GM23338 (cell line): Measurements from ENCODE around the gene ETV1. TPM values are rescaled to one million over a fixed set of nuclear protein-coding genes. Genes with fewer than 3 reads are reported as not detected.

Experiments used
- ATAC-seq: fragments of 200-7000 bp; cut with Tn5 transposase; 3 replicates; pipeline ENCODE4 v1.9.1; 2020
- DNase-seq: peaks from one replicate; pipeline ENCODE4 v3.0.0-alpha.2; 2015; ENCODE audit warnings: low spot score
- H2AFZ ChIP-seq: fragments of 200-600 bp; sonication (generic); 2 replicates; pipeline ENCODE4 v1.8.0; 2016; ENCODE audit warnings: antibody characterized with exemption, mild to moderate bottlenecking, moderate library complexity
- H3F3A ChIP-seq: fragments of 200-600 bp; sonication (generic); replicated peaks from 2 replicates; pipeline ENCODE4 v1.8.0; 2017; ENCODE audit warnings: antibody characterized with exemption, mixed run types, low read depth
- H3K27ac ChIP-seq: fragments of 200-600 bp; sonication (generic); 2 replicates; pipeline ENCODE4 v1.6.1; 2016; ENCODE audit warnings: low read depth
- H3K27me3 ChIP-seq: fragments of 200-600 bp; sonication (generic); 2 replicates; pipeline ENCODE4 v1.8.0; 2016; ENCODE audit warnings: mild to moderate bottlenecking, mixed run types, moderate library complexity; ENCODE audit not compliant: insufficient read depth
- H3K36me3 ChIP-seq: fragments of 200-600 bp; sonication (generic); 2 replicates; pipeline ENCODE4 v1.8.0; 2016; ENCODE audit warnings: mild to moderate bottlenecking; ENCODE audit not compliant: insufficient read depth
- H3K4me1 ChIP-seq: fragments of 200-600 bp; sonication (generic); 2 replicates; pipeline ENCODE4 v1.8.0; 2016; ENCODE audit warnings: mild to moderate bottlenecking, moderate library complexity; ENCODE audit not compliant: insufficient read depth
- H3K4me2 ChIP-seq: fragments of 200-600 bp; sonication (generic); 2 replicates; pipeline ENCODE4 v1.7.1; 2017; ENCODE audit warnings: mixed run types
- H3K4me3 ChIP-seq: fragments of 200-600 bp; sonication (generic); 2 replicates; pipeline ENCODE4 v1.6.1; 2016; ENCODE audit warnings: mixed run types
- H3K79me2 ChIP-seq: fragments of 200-600 bp; sonication (generic); replicated peaks from 2 replicates; pipeline ENCODE4 v1.8.0; 2017; ENCODE audit warnings: mild to moderate bottlenecking; ENCODE audit not compliant: insufficient read depth
- H3K9me2 ChIP-seq: fragments of 200-600 bp; sonication (generic); 2 replicates; pipeline ENCODE4 v1.8.0; 2017; ENCODE audit not compliant: insufficient read depth
- H4K20me1 ChIP-seq: fragments of 200-600 bp; sonication (generic); replicated peaks from 2 replicates; pipeline ENCODE4 v1.8.0; 2017; ENCODE audit warnings: mild to moderate bottlenecking; ENCODE audit not compliant: insufficient read depth
- H3K27ac Mint-ChIP-seq: 2 replicates; pipeline ENCODE4 v1.8.0; 2020; ENCODE audit warnings: inconsistent platforms, mild to moderate bottlenecking, moderate library complexity, mixed read lengths
- H3K27me3 Mint-ChIP-seq: 3 replicates; pipeline ENCODE4 v1.8.0; 2022; ENCODE audit warnings: low read depth, mild to moderate bottlenecking, moderate library complexity, mixed read lengths, inconsistent platforms; ENCODE audit not compliant: insufficient read depth, poor library complexity
- H3K36me3 Mint-ChIP-seq: 3 replicates; pipeline ENCODE4 v1.8.0; 2021; ENCODE audit warnings: low read depth, mild to moderate bottlenecking, inconsistent platforms, moderate library complexity, mixed read lengths
- H3K4me1 Mint-ChIP-seq: 3 replicates; pipeline ENCODE4 v1.8.0; 2020; ENCODE audit warnings: mild to moderate bottlenecking, inconsistent platforms, mixed read lengths
- H3K4me3 Mint-ChIP-seq: 3 replicates; pipeline ENCODE4 v1.8.0; 2021; ENCODE audit warnings: moderate library complexity, mild to moderate bottlenecking, inconsistent platforms, mixed read lengths
- H3K9me3 Mint-ChIP-seq: 3 replicates; pipeline ENCODE4 v1.8.0; 2020; ENCODE audit warnings: moderate library complexity, mild to moderate bottlenecking, inconsistent platforms, mixed read lengths
- CREB1 ChIP-seq: fragments of 250-450 bp; sonication (Bioruptor Pico); IDR thresholded peaks from 2 replicates; pipeline ENCODE4 v1.5.0; 2020; ENCODE audit warnings: low read depth, mild to moderate bottlenecking, moderate library complexity
- CTCF ChIP-seq, 2 experiments: fragments of 200-600 bp in 1 of 2; sonication (generic) in 1 of 2; conservative IDR thresholded peaks; 2 replicates each; pipeline versions ENCODE4 v1.5.1 to v1.6.1; 2016 to 2017; ENCODE audit warnings: antibody characterized with exemption in 2 of 2, low read depth in 2 of 2, mild to moderate bottlenecking in 2 of 2, moderate library complexity in 1 of 2
- ETS1 ChIP-seq: IDR thresholded peaks from 2 replicates; pipeline ENCODE4 v1.6.1; 2016; ENCODE audit warnings: antibody characterized with exemption
- EZH2 ChIP-seq: fragments of 200-600 bp; sonication (generic); IDR thresholded peaks from one replicate; pipeline ENCODE4 v1.8.0; 2017; ENCODE audit warnings: antibody characterized with exemption, mild to moderate bottlenecking, low read depth; ENCODE audit not compliant: unreplicated experiment
- EZH2phosphoT487 ChIP-seq: fragments of 200-600 bp; sonication (generic); IDR thresholded peaks from one replicate; pipeline ENCODE4 v1.8.1; 2018; ENCODE audit warnings: antibody characterized with exemption; ENCODE audit not compliant: unreplicated experiment
- JUNB ChIP-seq: IDR thresholded peaks from one replicate; pipeline ENCODE4 v1.6.1; 2016; ENCODE audit warnings: antibody characterized with exemption; ENCODE audit not compliant: unreplicated experiment
- NANOG ChIP-seq: IDR thresholded peaks from 2 replicates; pipeline ENCODE4 v1.6.1; 2016; ENCODE audit warnings: antibody characterized with exemption, borderline replicate concordance
- POLR2AphosphoS5 ChIP-seq: IDR thresholded peaks from 2 replicates; pipeline ENCODE4 v1.6.1; 2016; ENCODE audit warnings: antibody characterized with exemption, low read depth
- REST ChIP-seq: IDR thresholded peaks from one replicate; pipeline ENCODE4 v1.6.1; 2018; ENCODE audit warnings: antibody characterized with exemption; ENCODE audit not compliant: unreplicated experiment
- STAT1 ChIP-seq: IDR thresholded peaks from one replicate; pipeline ENCODE4 v1.6.1; 2016; ENCODE audit warnings: antibody characterized with exemption; ENCODE audit not compliant: unreplicated experiment
- ZNF114 ChIP-seq: fragments of 250-450 bp; sonication (Bioruptor Pico); IDR thresholded peaks from 2 replicates; pipeline ENCODE4 v1.5.0; 2020; ENCODE audit warnings: mild to moderate bottlenecking, moderate library complexity
- ZNF331 ChIP-seq: fragments of 250-450 bp; sonication (Bioruptor Pico); IDR thresholded peaks from 2 replicates; pipeline ENCODE4 v1.5.0; 2020; ENCODE audit warnings: low read depth, mild to moderate bottlenecking, moderate library complexity
- ZNF462 ChIP-seq: fragments of 250-450 bp; sonication (Bioruptor Pico); IDR thresholded peaks from 2 replicates; pipeline ENCODE4 v1.5.0; 2020; ENCODE audit warnings: mild to moderate bottlenecking, moderate library complexity
- polyA plus RNA-seq: library from polyadenylated mRNA; unstranded; fragments of >200 nt; fragmentation: Nextera tagmentation; extraction: Ambion mirVana; gene quantifications from 2 replicates; pipeline ENCODE4 v1.2.1, GENCODE V29; 2016
- total RNA-seq: library from RNA; depleted of rRNA; stranded (reverse); fragments of >200 nt; shearing (Covaris generic); gene quantifications from 2 replicates; pipeline ENCODE4 v1.2.3, GENCODE V29; 2014

Gene ETV1
- total and polyA plus RNA-seq, 2 experiments from 2014 or later = 49.4 to 61.9 TPM

- no peak for TF ChIP-seq STAT1
- no peak for TF ChIP-seq REST
- no peak for TF ChIP-seq ZNF331
- TF ChIP-seq JUNB = no peak
- TF ChIP-seq ZNF462 (CRISPR knock-in tag) = no peak
- no peak for TF ChIP-seq EZH2
- TF ChIP-seq CTCF (conservative IDR thresholded peaks at IDR 0.05; ENCODE audit: low read depth in 2 of 2) = no peak
- no peak for TF ChIP-seq EZH2phosphoT487
- TF ChIP-seq ZNF114 (CRISPR knock-in tag) = no peak
- no peak for TF ChIP-seq ETS1
- TF ChIP-seq NANOG = no peak
- TF ChIP-seq CREB1 (CRISPR knock-in tag) = no peak
- no peak for TF ChIP-seq POLR2AphosphoS5
- DNase-seq (no peak), ATAC-seq (no peak)
- H3K4me3 ChIP-seq = no peak overlapping the region
- no peaks in the 10 kb centered on the region for H3K9me2 ChIP-seq
- no peaks in the 10 kb centered on the region for H3K36me3 ChIP-seq
- no peaks in the 10 kb centered on the region for H3F3A ChIP-seq
- H3K9me3 Mint-ChIP-seq = no peaks in the 10 kb centered on the region
- H3K4me1 ChIP-seq = no peaks in the 10 kb centered on the region
- H3K4me2 ChIP-seq = no peak overlapping the region
- H3K27me3 ChIP-seq = no peaks in the 10 kb centered on the region
- H3K27me3 Mint-ChIP-seq = no peaks in the 10 kb centered on the region
- no peaks in the 10 kb centered on the region for H3K36me3 Mint-ChIP-seq
- no peaks in the 10 kb centered on the region for H3K79me2 ChIP-seq
- no peaks in the 10 kb centered on the region for H4K20me1 ChIP-seq
- no peak overlapping the region for H3K4me3 Mint-ChIP-seq
- no peak overlapping the region for H2AFZ ChIP-seq
- H3K27ac Mint-ChIP-seq = no peak overlapping the region
- H3K4me1 Mint-ChIP-seq = peaks cover 4% of the 10 kb centered on the region; the same call in 1 of the 3 replicates
- no peak overlapping the region for H3K27ac ChIP-seq
Measured at GRCh38 chr7:14023838-14024237, 34.4 kb upstream of the ETV1 start.
